ENCODE measurements around the gene BCL2L13.
A peak's percentile ranks its signal among the peaks of the same experiment; 100 is the strongest.
"Not testable (repeated sequence)": the region's sequence is repeated elsewhere in the genome, so short reads cannot be mapped to it uniquely, and the experiment has no call there.

Gene BCL2L13

GRCh38 chr22:17638432-17639246, at the start of gene BCL2L13:
Gene BCL2L13 (plus strand): TSS chr22:17638757. CDS start chr22:17655712, 16,955 bp downstream.
- peak; percentile 93 for DNase-seq (ENCODE audit: low spot score)

- peak; percentile 21 for DNase-seq (ENCODE audit: low spot score)
Measured at GRCh38 chr22:17589810-17590375, 48.7 kb upstream of the BCL2L13 start.

- no peak for DNase-seq (ENCODE audit: low spot score)
Measured at GRCh38 chr22:17590586-17590985, 48.0 kb upstream of the BCL2L13 start.

GRCh38 chr22:17592201-17592600, 46.4 kb upstream of the BCL2L13 start:
- no peak for DNase-seq (ENCODE audit: low spot score)

GRCh38 chr22:17596226-17596625, 42.3 kb upstream of the BCL2L13 start:
- no peak for DNase-seq (ENCODE audit: low spot score)

GRCh38 chr22:17597217-17597616, 41.3 kb upstream of the BCL2L13 start:
- DNase-seq (ENCODE audit: low spot score) = no peak

GRCh38 chr22:17598318-17598717, 40.2 kb upstream of the BCL2L13 start:
- no peak for DNase-seq (ENCODE audit: low spot score)

- no peak for DNase-seq (ENCODE audit: low spot score)
Measured at GRCh38 chr22:17601031-17601430, 37.5 kb upstream of the BCL2L13 start.

- DNase-seq (ENCODE audit: low spot score) = no peak
Measured at GRCh38 chr22:17603668-17604067, 34.9 kb upstream of the BCL2L13 start.

- DNase-seq (ENCODE audit: low spot score) = peak; percentile 68
Measured at GRCh38 chr22:17606496-17606895, 32.1 kb upstream of the BCL2L13 start.

- DNase-seq (ENCODE audit: low spot score) = no peak
Measured at GRCh38 chr22:17607891-17608521, 30.6 kb upstream of the BCL2L13 start.

GRCh38 chr22:17612057-17612456, 26.5 kb upstream of the BCL2L13 start:
- no peak for DNase-seq (ENCODE audit: low spot score)

- no peak for DNase-seq (ENCODE audit: low spot score)
Measured at GRCh38 chr22:17613280-17613679, 25.3 kb upstream of the BCL2L13 start.

GRCh38 chr22:17627961-17628405, 10.6 kb upstream of the BCL2L13 start:
- no peak for DNase-seq (ENCODE audit: low spot score)

GRCh38 chr22:17628406-17629172, 10.0 kb upstream of the BCL2L13 start, which contains the start of gene ATP6V1E1:
Gene ATP6V1E1 (minus strand): TSS chr22:17628749. CDS start chr22:17628635, 114 bp downstream.
- peak; percentile 98 for DNase-seq (ENCODE audit: low spot score)

- no peak for DNase-seq (ENCODE audit: low spot score)
Measured at GRCh38 chr22:17629173-17629489, 9.4 kb upstream of the BCL2L13 start.

GRCh38 chr22:17629641-17630040, 8.9 kb upstream of the BCL2L13 start:
- DNase-seq (ENCODE audit: low spot score) = no peak

GRCh38 chr22:17631076-17631565, 7.4 kb upstream of the BCL2L13 start:
- no peak for DNase-seq (ENCODE audit: low spot score)

GRCh38 chr22:17633217-17633997, 5.2 kb upstream of the BCL2L13 start:
- DNase-seq (ENCODE audit: low spot score) = no peak

- no peak for DNase-seq (ENCODE audit: low spot score)
Measured at GRCh38 chr22:17633998-17634323, 4.6 kb upstream of the BCL2L13 start.

- DNase-seq (ENCODE audit: low spot score) = no peak
Measured at GRCh38 chr22:17634696-17635095, 3.9 kb upstream of the BCL2L13 start.

GRCh38 chr22:17636850-17637249, 1.7 kb upstream of the BCL2L13 start:
- DNase-seq (ENCODE audit: low spot score) = not testable (repeated sequence)

Data from D341Med (cell line).